Fibroblast of skin of left quadriceps (primary cell): Measurements from ENCODE around the gene ZNF592.
"Not testable (repeated sequence)": the region's sequence is repeated elsewhere in the genome, so short reads cannot be mapped to it uniquely, and the experiment has no call there.

ENCODE experiments used
- DNase-seq, 2 experiments: peaks; one replicate each; pipeline ENCODE4 v3.0.0-alpha.2; 2013; ENCODE audit warnings: low read depth in 2 of 2

ZNF592 gene

GRCh38 chr15:84749111-84749991 is 959 bp downstream of the ZNF592 start:
- DNase-seq = no peak

DNA sequence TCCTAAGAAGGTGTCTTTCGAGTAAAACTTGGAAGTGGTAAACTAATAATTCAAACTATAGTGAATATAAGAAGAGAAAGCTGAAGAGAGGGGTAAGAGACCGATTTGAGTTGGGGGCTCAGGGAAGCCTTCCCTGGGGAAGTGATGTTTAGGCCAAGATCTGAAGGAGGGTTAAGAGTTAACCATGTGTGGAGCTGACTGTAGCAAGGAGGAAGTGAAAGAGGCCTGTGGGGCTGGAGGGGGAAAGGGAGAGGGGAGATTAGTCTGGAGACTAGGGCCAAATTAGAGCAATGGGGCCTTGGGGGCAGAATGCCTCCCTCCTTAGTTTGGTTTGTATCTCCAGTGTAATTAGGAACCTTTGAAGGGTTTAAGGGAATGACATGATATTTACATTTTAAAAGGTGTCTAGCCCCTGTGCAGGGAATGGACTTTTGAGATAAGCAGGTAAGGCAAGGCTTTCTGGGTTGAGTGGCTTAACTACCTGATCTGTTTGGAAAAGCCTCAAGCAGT is 2.2 kb downstream of the ZNF592 start:
- no peak for DNase-seq

DNA sequence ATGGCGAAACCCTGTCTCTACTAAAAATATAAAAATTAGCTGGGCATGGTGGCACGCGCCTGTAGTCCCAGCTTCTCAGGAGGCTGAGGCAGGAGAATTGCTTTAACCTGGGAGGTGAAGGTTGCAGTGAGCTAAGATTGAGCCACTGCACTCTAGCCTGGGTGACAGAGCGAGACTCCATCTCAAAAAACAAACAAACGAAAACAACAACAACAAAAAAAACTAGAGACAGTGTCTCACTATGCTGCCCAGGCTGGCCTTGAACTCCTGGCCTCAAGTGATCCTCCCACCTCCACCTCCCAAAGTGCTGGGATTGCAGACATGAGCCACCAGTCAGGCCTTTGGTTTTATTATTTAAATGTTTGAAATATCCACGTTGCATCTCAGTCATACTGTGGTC is 3.3 kb downstream of the ZNF592 start:
- DNase-seq = not testable (repeated sequence)

GRCh38 chr15:84752195-84752594 is 3.8 kb downstream of the ZNF592 start:
- DNase-seq = no peak

DNA sequence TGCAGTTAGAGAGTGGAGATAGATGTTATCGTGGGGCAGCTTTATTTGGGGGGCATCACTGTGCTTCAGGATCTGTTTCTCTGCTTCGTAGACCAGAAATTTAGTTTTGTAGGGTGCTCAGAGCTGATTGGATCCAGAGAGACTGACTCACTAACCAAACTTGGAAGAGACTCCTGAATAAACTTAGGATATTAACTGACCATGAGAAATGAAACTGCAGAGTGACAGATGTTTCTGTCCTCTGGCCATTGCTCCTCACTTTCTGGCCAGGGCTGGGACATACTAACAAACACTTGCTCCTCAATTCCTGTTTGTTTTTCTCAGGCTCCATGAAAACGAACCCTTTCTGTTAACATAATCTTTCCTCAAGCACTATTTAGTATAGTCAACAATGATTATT is 4.3 kb downstream of the ZNF592 start:
- DNase-seq = no peak

- DNase-seq = not testable (repeated sequence)
Measured at GRCh38 chr15:84754889-84755288, 6.5 kb downstream of the ZNF592 start.

DNA sequence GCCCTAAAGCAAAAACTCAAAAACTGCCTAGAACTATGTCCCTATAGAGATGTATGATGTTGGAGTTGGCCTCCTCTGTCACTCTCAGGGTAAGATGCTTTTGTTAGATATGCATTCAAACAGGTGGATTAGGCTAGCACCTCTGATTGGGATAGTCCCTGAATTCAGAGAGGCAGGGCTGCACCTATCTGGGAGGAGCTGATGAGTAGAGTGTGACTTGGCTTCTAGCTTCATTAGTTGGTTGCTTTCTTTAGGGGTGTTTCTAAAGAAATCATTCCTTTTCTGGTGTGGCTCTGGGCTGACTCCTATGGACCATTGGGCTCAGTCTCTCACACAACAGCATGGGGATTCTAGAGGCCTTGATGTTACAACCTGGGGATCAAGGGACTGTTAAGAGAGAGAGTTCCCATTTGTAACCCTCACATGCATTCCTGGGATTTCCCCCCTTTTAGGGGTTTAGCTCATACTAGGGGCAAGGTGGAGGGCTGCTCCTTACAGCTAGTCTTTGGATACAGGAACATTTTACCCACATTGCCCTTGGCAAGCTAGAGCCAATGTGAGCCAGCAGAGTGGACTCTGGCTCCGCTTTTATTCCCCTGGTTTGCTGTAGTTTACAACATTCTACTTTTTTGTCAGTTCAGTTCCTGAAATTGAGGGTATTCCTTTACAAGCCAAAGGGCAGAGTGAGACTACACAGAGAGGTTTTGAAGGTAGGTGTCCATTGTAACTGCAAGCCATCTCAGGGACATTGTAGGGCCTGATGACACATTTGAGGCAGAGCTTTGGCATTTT is 7.5 kb downstream of the ZNF592 start:
- no peak for DNase-seq

- no peak for DNase-seq
Measured at GRCh38 chr15:84759018-84759417, 10.6 kb downstream of the ZNF592 start.

DNA sequence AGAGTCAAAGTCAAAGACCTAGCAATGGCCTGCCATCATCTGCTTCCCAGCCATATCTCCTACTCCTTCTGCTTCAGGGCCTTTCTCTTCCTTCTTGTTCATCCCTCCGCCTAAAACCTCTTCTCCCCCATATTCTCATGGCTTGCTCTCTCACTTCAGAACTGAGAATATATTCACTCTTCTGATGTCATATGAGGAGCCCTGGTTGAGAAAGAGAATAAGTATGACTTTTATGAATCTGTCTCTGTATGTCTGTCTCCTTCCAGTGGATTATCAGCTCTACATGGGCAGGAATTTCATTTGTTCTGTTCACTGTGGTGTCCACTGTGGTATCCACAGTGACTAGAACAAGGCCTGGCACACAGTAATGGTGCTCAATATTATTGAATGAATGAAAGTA is 11.8 kb downstream of the ZNF592 start:
- DNase-seq = no peak

DNA sequence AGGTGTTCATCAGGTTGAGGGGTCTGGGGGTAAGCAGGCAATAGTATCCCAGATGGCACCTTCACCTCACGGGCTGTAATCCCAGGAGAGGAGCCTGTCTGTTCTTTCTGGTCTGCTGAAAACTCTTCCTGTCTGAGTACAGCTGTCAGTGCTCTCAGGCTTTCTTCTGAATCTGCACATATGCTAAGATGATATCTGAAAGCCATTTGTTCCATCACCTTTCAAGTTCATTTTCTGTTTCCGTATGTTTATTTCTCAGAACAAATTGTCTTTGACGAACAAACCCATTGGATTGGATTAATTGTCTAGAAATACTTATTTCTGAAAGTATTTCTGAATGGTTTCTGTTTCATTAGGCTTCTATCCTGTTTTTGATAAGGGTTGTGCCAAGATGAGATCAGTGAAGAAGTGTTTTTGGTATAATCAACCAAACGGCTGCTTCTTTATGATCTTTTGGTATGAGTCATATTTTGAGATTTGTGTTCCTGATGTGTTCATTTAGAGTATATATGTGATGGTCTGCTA is 13.3 kb downstream of the ZNF592 start:
- DNase-seq = no peak

GRCh38 chr15:84762840-84763572 is 14.6 kb downstream of the ZNF592 start:
- DNase-seq = no peak

DNA sequence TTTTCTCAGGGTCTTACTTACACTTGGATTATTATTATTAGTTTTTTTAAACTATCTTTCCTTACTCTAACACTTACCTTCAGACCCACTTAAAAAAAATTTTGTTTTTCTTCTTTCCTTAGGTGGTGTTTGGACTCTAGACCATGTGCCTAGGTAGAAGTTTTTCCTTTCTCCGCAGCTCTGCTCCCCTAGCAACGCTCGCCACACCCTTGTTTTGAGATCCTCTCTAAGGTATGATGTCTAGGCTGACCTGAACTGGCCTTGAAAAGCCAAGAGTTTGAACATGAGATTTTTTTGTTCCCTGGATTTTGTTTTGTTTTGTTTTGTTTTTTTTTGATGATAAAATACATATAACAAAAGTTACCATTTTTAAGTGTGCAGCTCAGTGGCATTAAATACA is 16.2 kb downstream of the ZNF592 start:
- DNase-seq = no peak

DNA sequence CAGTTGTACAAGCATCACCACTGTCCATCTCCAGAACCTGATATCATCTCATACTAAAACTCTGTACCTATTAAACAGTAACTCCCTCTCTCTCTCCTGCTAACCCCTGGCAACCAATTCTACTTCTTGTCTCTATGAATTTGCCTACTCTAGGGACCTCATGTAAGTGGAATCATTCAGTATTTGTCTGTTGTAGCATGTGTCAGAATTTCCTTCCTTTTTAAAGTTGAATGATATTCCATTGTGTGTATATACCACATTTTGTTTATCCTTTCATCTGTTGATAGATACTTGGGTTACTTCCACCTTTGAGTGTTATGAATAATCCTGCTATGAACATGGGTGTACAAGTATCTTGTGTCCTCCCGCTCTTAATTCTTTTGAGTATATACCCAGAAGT is 16.6 kb downstream of the ZNF592 start:
- no peak for DNase-seq

DNA sequence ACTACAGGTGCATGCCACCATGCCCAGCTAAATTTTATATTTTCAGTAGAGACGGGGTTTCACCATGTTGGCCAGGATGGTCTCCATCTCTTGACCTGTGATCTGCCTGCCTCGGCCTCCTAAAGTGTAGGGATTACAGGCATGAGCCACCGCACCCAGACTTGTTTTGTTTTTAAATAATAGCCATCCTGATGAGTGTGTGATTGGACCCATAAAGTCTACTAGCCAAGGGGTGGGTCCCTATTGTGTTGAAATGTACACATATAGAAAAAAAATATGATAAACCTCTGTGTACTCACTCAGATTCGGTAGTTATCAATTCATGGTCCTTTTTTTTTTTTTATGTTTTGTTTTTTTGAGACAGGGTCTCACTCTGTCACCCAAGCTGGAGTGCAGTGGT is 17.3 kb downstream of the ZNF592 start:
- DNase-seq = no peak

GRCh38 chr15:84766461-84767035 is 18.2 kb downstream of the ZNF592 start:
- DNase-seq = no peak

GRCh38 chr15:84772031-84772430 is 23.6 kb downstream of the ZNF592 start:
- no peak for DNase-seq

DNA sequence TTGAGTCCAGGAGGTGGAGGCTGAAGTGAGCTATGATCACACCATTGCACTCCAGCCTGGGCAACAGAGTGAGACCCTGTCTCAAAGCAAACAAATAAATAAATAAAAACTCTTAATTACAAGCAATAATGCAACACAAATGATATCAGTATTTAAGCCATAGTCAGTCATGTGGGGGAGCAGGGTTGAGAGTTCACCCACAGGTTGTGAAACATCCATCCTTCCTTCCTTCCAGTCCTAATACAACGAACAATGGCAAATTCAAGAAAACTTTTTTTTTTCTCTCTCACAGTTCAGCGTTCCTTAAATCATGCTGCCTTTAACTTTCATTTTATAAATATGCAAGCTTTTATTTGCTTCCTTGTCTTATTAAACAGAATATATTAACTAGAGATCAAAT is 24.1 kb downstream of the ZNF592 start:
- no peak for DNase-seq

GRCh38 chr15:84773716-84774115 is 25.3 kb downstream of the ZNF592 start:
- no peak for DNase-seq

- DNase-seq = no peak
Measured at GRCh38 chr15:84775867-84776449, 27.6 kb downstream of the ZNF592 start.

GRCh38 chr15:84778194-84778593 is 29.8 kb downstream of the ZNF592 start:
- no peak for DNase-seq

DNA sequence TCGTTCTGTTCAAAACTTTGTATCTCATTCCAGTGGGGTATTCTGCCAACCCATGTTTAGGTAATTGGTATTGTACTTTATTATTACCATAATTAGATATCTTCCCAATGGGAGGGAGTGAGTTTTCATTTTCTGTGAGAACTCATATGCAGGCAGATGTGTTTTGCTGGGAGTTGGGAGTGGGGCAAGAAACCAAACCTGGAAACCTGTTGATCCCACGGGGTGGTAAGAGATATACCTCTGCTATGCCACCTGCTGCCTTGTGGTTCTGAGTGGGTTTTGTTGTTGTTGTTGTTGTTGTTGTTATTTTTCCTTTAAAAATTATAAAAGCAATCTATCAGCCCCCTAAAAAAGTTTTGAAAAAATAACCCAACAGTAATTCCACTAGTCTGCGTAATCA is 32.1 kb downstream of the ZNF592 start:
- DNase-seq = no peak
